Measurements from ENCODE around the gene CYFIP1.

DNA sequence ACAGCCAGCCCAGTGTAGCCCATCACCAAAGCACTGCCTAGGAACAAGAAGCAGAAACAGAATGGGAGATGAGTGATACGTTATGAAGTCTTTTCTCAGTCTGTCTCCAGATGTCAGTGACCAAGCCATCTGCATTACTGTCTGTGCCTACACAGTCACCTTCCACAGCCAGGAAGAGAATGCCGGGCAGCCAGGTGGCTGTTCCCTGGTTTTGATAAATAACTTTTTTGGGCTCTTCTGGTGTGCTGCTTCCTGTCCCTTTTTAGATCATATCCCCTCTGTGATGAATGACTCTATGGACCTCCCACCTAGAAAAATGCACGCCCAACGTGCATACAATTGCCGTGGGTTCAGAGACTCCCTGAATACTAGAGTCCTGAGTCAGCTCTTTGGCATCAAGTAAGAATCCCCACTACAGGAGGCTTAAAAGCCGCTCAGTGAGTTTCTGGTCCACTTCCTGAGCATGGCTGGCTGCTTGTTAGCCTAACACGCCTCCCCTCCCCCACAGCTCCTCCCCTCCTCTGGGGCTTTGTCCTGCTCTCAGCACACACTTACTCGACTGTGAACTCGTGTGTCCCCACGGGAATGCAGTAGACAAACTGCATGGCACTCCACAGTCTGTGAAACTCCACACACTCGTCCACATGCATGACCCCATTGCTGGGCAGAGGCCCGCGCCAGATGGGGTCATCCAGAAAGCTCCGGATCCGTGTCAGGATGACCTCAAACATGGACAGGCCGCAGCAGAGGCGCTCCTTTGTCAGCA lies 107.0 kb downstream of the CYFIP1 start:
- TF ChIP-seq, protein P1, sequence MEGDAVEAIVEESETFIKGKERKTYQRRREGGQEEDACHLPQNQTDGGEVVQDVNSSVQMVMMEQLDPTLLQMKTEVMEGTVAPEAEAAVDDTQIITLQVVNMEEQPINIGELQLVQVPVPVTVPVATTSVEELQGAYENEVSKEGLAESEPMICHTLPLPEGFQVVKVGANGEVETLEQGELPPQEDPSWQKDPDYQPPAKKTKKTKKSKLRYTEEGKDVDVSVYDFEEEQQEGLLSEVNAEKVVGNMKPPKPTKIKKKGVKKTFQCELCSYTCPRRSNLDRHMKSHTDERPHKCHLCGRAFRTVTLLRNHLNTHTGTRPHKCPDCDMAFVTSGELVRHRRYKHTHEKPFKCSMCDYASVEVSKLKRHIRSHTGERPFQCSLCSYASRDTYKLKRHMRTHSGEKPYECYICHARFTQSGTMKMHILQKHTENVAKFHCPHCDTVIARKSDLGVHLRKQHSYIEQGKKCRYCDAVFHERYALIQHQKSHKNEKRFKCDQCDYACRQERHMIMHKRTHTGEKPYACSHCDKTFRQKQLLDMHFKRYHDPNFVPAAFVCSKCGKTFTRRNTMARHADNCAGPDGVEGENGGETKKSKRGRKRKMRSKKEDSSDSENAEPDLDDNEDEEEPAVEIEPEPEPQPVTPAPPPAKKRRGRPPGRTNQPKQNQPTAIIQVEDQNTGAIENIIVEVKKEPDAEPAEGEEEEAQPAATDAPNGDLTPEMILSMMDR (IDR thresholded peaks at IDR 0.05; ENCODE audit: insufficient read depth, low read length, poor library complexity, severe bottlenecking), result no peak
- TF ChIP-seq EZH2phosphoT487 (conservative IDR thresholded peaks at IDR 0.05; ENCODE audit: low read length), result no peak

Measured in SU-DHL-6 (cell line).